MV-4-11 (cell line): ENCODE data around the gene LAMC3.
"Not testable (repeated sequence)": the region's sequence is repeated elsewhere in the genome, so short reads cannot be mapped to it uniquely, and the experiment has no call there.

Source experiments
- DNase-seq: peaks from one replicate; lab custom pipeline; 2025; lab: John Stamatoyannopoulos, UW

LAMC3 gene

DNA sequence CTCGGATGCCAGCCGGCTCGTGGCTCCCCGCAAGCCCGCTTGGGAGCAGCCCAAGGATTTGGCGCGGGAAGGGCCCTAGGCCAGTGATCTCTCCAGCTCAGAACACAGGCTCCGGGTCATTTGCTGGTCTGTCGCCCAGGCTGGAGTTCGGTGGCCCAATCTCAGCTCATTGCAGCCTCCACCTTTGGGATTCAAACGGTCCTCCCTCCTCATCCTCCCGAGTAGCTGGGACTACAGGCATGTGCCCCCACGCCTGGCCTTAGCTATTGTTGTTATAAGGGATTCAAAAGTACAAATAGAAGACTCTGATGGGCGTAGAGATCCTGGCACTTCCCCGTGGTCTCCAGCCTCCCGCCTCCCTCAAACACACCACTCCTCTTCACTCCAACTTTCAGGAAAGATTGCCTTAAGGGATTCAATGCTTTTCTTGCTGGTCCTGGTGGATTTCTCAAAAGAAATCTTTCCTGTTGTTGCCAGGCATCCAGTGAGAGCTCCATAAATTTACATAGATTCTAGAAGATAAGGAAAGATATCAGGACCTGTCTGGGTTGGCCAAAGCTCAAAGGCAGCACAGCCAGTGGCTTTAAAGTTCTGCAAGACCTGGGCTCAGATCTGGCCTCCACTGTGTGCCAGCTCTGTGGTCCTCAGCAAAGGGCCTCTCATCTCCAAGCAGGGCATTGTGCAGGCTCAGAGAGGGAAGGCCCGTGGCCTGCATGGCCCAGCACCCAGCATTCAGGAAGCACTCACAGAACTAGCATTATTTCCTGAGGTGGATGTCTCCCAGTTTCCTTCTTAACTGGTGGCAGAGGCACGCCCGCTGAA lies 88.4 kb downstream of the LAMC3 start:
- no peak for DNase-seq

DNA sequence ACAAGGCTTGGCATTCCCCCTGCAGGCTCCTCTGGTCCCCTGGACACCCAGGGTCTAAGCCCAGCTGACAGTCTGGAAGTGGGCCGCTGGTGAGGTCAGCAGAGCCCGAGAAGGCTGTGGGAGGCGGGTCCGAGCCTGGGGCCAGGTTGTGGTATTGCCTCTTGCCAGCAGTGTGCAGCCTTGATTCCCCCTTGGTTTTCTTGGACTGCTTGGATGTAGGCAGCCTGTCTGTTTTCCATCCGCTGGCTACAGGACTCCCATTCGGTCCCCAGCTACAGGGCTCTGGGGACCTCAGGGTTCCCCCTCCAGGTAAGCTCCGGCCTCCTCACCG lies 88.9 kb downstream of the LAMC3 start:
- no peak for DNase-seq

DNA sequence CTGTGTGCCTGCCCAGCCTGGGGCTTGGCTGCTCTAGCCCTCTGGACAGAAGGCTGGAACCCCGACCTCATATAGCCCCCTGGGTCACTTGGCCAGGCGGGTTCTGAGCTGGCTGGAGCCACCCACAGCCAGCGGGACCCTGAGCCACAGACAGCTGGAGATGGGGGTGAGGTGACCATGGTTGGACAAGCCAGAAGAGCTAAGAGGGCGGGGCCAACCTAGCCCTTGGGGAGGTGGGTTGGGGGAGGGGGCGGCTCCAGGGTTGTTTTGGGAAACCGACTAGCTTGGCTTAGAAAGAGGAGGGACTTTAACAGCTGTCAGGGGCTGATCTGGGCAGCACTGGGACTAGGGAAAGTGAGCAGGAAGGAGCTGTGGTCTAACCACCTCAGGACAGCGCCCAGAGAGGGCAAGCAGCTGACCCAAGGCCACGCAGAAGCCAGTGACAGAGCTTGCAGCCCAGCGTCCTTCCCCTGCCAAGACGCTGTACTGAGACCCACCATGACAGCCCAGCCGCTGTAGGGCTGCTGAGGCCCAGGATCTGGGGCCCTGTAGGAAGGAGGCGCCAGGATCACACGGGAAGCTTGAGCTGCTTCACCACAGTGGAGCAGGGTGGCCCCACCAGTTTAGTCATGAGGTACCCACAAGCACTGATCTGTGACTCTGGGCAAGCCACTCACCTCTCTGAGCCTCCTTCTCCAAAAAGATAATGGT lies 89.6 kb downstream of the LAMC3 start:
- DNase-seq = peak; percentile 23

DNA sequence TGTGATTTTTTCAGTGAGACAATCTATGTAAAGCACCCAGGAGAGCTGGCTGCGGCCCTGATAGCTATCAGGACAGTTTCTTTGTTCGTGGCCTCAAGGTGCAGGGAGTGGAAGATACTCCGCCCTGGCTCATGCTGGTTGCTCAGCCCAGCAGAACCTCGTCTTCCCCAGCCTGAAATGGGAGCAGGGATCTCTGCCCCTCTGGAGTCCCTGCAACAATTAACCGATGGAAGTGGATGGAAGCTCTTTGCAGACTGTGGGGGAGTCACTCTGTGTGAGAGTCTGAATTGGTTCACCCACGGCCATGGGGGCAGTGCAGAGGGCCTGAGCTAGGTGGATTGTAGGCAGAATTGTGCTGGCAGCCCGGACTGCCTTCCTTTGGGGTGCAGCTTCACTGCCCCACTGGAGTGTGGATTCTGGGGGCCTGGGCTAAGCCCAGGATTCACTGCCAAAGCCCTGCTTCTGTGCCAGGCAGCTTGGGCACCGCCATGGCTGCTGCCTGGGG lies 90.2 kb downstream of the LAMC3 start:
- no peak for DNase-seq

DNA sequence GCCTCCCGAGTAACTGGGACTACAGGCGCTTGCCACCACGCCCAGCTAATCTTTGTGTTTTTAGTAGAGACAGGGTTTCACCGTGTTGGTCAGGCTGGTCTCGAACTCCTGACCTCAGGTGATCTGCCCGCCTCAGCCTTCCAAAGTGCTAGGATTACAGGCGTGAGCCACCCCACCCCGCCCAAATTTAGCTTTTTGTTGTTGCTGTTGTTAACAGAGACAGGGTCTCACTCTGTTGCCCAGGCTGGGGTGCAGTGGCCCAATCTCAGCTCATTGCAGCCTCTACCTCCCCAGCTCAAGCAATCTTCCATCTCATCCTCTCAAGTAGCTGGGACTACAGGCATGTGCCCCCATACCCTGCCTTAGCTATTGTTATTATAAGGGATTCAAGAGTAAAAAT lies 90.9 kb downstream of the LAMC3 start:
- DNase-seq = not testable (repeated sequence)

- no peak for DNase-seq
Observed at GRCh38 chr9:131100445-131100844, 91.5 kb downstream of the LAMC3 start.

DNA sequence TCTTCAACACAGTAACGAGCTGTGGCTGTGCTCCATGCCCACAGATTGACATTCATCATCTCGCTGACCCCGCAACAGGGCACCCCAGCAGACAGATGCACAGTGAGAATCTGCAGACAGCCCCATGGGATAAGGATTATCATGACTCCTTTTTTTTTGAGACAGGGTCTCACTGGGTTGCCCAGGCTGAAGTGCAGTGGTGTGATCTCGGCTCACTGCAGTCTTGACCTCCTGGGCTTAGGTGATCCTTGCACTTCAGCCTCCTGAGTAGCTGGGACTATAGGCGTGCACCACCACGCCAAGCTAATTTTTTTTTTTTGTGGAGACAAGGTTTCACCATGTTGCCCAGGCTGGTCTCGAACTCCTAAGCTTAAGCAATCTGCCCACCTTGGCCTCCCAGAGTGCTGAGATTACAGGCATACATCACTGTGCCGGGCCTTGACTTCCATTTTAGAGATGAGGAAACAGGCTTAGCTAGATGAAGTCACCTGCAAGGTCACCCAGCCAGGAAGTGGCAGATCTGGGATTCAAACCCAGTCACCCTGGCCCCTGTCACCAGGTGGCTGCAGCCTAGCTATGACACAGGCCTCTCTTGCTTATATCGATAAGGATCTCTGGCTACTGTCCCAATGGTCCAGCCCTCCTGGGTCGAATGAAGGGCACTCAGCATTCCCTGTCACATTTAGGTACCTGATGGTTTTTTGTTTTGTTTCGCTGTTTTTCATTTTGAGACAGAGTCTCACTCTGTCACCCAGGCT lies 92.4 kb downstream of the LAMC3 start:
- no peak for DNase-seq

- no peak for DNase-seq
Observed at GRCh38 chr9:131103024-131103423, 94.0 kb downstream of the LAMC3 start.

- DNase-seq = no peak
Observed at GRCh38 chr9:131103535-131103934, 94.6 kb downstream of the LAMC3 start.

- DNase-seq = no peak
Observed at GRCh38 chr9:131104016-131104740, 95.2 kb downstream of the LAMC3 start.

DNA sequence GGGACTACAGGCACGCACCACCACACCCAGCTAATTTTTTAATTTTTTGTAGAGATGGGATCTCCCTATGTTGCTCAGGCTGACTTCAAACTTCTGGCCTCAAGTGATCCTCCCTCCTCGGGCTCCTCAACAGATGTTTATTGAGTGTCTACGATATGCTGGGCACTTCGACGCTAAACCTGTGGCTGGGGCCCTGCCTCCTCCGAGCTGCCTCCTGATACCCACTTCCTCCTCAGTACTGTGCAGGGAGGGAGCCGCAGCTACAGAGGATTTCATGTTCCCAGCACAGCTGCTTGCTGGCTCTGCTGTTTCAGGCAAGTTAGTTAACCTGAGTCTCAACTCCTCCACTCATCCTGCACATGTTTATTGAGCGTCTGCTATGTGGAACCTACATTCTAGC lies 97.0 kb downstream of the LAMC3 start:
- DNase-seq = peak; percentile 67

- DNase-seq = no peak
Observed at GRCh38 chr9:131107760-131108159, 98.8 kb downstream of the LAMC3 start.

DNA sequence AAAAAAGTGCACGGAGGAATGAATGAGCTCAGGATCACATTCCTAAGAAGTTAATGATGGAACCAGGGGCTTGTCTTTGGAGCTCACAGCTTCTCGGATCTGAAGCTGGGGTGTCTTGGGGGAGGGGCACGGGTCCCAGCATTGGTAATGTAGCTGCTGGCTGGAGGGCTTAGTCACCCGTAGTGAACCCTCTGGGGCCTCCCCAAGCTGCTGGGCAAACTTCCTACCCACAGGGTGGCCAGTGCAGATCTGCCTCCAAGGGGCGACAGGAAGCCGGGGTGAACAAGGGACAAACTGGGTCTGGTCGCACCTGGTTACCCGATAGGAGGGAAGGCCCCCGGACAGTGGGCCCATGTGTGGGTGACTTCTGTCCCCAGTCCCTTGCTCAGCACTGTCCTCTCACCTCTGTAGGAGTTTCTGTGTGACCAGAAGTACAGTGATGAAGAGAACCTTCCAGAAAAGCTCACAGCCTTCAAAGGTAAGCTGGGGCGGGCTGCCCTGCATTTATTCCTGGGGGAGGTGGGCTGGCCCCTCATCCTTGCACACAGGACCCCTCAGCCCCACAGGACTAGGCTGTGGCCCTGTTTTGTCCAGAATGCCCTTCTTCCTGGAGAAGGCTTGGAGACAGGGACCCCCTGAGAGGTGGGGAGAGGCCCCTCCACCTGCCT lies 102.3 kb downstream of the LAMC3 start:
- no peak for DNase-seq

DNA sequence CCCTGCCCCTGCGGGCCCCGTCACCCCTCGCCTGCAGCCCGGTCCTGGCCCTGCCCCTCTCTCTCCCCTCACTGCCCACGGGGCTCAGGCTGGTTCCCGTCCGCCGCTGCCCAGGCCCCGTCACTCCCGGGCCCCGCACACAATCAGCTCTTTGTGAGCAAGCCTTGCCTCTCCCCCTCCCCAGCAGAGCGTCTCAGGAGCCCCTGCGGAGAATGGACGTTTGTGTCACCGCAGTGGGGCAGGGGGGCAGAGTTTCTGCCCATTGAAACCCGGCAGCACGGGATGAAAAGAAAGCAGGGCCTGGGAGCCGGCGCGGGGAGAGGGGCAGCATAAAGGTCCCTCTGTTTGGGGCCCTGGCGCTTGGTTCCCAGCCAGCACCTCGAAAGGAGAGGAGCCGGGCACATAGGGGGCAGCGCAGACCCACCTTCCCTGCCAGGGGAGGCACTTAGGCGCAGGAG lies 102.9 kb downstream of the LAMC3 start:
- no peak for DNase-seq

DNA sequence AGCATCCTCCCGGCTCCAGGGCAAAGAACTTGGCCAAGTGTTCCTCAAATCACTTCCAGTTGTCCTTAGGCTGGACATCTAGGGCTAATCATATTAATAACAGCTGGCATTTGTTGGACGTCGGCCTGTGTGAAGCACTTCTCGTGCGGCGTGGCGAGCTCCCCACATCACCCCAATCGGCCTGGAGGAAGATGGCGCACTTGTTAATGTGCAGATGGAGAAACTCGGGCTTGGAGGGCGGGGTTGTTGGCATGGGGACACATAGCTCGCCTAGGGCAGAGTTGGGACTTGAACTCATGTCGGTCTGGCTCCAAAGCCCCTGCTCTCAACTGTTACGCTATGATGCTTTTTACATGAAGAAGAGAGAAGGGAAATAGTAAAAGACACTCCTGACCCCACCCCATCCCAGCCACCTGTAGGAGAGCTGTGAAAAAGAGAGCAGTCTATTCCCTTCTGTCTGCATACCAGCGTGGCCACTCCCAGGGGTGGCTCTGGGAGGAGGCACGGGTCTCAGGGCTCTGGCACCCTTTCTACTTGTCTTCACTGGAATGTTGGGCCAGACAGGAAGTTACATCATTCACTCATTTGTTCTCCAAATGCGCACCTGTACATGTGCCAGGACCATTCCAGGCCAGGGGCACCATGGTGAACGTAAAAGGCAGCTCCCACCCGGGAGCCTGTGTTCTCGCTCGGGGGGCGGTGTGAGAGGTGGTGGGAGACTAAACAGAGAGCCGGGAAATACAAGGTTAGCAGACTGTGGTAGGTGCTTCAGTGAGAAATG lies 103.6 kb downstream of the LAMC3 start:
- DNase-seq = no peak

DNA sequence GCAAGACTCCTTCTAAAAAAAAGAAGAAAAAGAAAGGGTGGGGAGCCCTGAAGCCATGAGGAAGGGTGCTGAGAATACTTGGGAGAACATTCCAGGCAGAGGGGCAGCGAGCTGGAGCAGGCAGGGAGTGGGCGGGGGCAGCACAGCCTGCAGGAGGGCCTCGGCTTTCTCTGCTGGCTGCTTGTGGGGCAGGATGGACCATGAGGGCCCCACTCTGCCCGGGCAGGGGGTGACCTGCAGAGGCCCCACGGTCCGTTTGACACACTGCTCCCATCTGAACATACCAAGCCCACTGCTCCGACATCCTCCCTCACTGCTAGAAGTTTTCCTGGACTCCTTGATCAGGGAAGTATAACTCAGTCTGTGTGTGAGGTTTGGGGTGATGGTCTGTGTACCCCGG lies 104.7 kb downstream of the LAMC3 start:
- DNase-seq = no peak

DNA sequence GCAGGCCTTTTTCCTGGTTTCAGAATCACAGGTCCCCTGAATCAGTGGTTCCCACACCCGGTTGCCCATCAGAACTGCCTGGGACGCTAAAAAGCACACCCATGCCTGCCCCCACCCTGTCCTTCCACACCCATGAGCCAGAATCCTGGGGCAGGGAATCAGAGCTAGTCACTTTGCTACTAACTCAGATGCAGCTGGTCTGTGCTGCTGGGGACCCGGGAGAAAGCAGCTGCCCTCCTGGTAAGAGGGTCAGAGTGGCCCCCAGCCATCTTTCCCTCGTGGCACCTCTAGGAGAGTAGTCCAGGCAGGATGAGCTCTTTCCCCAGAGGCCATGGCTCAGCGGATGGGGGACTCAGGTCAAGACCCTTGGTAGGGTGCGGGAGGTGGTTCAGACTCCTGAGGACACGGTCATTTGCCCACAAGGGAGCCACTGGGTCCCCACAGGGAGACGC lies 105.1 kb downstream of the LAMC3 start:
- DNase-seq = no peak

- DNase-seq = not testable (repeated sequence)
Observed at GRCh38 chr9:131115360-131115742, 106.4 kb downstream of the LAMC3 start.

DNA sequence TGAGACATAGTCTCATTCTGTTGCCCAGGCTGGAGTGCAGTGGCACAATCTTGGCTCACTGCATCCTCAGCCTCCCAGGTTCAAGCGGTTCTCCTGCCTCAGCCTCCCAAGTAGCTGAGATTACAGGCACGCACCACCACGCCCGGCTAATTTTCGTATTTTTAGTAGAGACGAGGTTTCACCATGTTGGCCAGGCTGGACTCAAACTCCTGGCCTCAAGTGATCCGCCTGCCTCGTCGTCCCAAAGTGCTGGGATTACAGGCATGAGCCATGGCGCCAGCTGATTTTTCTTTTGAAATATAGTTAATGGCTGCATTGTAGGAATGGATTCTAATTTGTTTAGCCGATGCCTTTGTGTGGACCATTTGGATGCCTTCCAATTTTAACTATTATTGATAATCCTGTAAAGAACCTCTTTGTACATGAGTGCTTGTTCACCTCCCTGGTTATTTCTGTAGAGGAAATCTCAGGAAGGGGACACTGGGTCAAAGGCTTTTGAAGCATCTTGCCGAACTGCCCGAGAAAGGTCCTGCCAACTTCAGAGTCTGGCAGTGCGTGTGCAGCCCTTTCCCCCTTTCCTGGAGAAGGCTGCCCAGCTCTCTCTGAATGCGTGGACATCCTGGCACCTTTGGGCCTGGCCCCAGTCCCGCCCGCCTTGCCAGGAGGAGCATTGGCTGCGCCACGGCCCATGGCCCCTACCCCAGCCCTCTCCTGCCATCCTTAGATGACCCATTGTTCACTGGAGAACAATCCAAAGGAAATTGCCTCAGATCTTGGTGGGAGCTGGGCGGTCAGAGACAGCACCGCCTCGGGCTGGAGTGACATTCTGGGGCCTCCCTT lies 107.5 kb downstream of the LAMC3 start:
- DNase-seq = no peak
